CD4-positive, alpha-beta T cell (primary cell): ENCODE data around the gene GZMB. TPM values are rescaled to one million over a fixed set of nuclear protein-coding genes. Genes with fewer than 3 reads are reported as not detected.

Source experiments
- ATAC-seq: fragments of 200-7000 bp; cut with Tn5 transposase; one replicate; pipeline ENCODE4 v1.10.0; 2022; ENCODE audit warnings: mild to moderate bottlenecking; ENCODE audit not compliant: poor library complexity
- CTCF ChIA-PET: fragments of 350-600 bp; sonication (Branson Sonifier 250); formaldehyde crosslinking; loops from one replicate; lab custom pipeline; 2021; ENCODE audit warnings: antibody characterized with exemption, inconsistent platforms; lab: Charles Lee
- POLR2A ChIA-PET: fragments of 350-600 bp; sonication (Branson Sonifier 250); formaldehyde crosslinking; loops from one replicate; lab custom pipeline; 2021; ENCODE audit warnings: antibody characterized with exemption, inconsistent platforms; lab: Charles Lee
- DNase-seq, 14 experiments: peaks; one replicate each; pipeline ENCODE4 v3.0.0-alpha.2; 2013 to 2020; ENCODE audit warnings: mixed read lengths in 2 of 14
- H3K27ac ChIP-seq, 2 donors: one replicate each; pipeline versions ENCODE4 v1.5.1 to v1.7.0; 2013; ENCODE audit warnings: low read length in 2 of 2, low read depth in 1 of 2, mild to moderate bottlenecking in 1 of 2
- H3K27me3 ChIP-seq, 2 experiments: 1 replicate in 1 of 2; 2 replicates in 1 of 2; pipeline versions ENCODE4 v1.6.1 to v1.7.0; 2013; ENCODE audit warnings: low read length in 2 of 2, control low read depth in 1 of 2, mild to moderate bottlenecking in 1 of 2, moderate library complexity in 1 of 2; ENCODE audit not compliant: insufficient read depth in 2 of 2, control insufficient read depth in 1 of 2
- H3K36me3 ChIP-seq: one replicate; pipeline ENCODE4 v1.6.1; 2013; ENCODE audit warnings: low read length, control low read depth; ENCODE audit not compliant: insufficient read depth
- H3K4me1 ChIP-seq: one replicate; pipeline ENCODE4 v1.6.1; 2013; ENCODE audit warnings: low read length, control low read depth; ENCODE audit not compliant: insufficient read depth
- H3K4me3 ChIP-seq: one replicate; pipeline ENCODE4 v1.5.1; 2013; ENCODE audit warnings: mild to moderate bottlenecking, low read length, moderate library complexity
- H3K9me3 ChIP-seq, 2 experiments: 1 replicate in 1 of 2; 2 replicates in 1 of 2; pipeline versions ENCODE4 v1.6.1 to v1.7.0; 2013; ENCODE audit warnings: low read length in 2 of 2, mild to moderate bottlenecking in 2 of 2, control low read depth in 1 of 2, moderate library complexity in 1 of 2; ENCODE audit not compliant: control insufficient read depth in 1 of 2, insufficient read depth in 1 of 2
- H3K27ac Mint-ChIP-seq: one replicate; pipeline ENCODE4 v1.8.0; 2020; ENCODE audit warnings: mixed read lengths
- H3K27me3 Mint-ChIP-seq: one replicate; pipeline ENCODE4 v1.8.0; 2021; ENCODE audit warnings: mixed read lengths
- H3K36me3 Mint-ChIP-seq: one replicate; pipeline ENCODE4 v1.8.0; 2021; ENCODE audit warnings: low read depth, mixed read lengths
- H3K4me1 Mint-ChIP-seq: one replicate; pipeline ENCODE4 v1.8.0; 2021; ENCODE audit warnings: low read depth, mixed read lengths
- H3K4me3 Mint-ChIP-seq: one replicate; pipeline ENCODE4 v1.8.0; 2020; ENCODE audit warnings: mild to moderate bottlenecking, mixed read lengths
- H3K9me3 Mint-ChIP-seq: one replicate; pipeline ENCODE4 v1.8.0; 2020; ENCODE audit warnings: mixed read lengths
- intact Hi-C, 2 experiments: fragments of 100-400 bp; cut with DNase I in 1 of 2; cut with micrococcal nuclease in 1 of 2; formaldehyde crosslinking; loops; one replicate each; pipeline versions ENCODE4 v1.15.1 to v1.9.0; 2023 to 2025; cut with DNase I, micrococcal nuclease
- total RNA-seq, 174 experiments: library from RNA in 2 of 174; stranded (reverse) in 2 of 174; gene quantifications; one replicate each; pipeline ENCODE4 v1.2.3 and lab custom pipeline; 2021 to 2026
- TF ChIP-seq, protein P1 (sequence below): fragments of 200-600 bp; IDR thresholded peaks from one replicate; pipeline ENCODE4 v1.8.0; 2022; ENCODE audit warnings: antibody characterized with exemption, mild to moderate bottlenecking

GZMB gene
- total RNA-seq, 2 experiments from 2014 or later, result 2.4 to 2.9 TPM

- no peaks in the 10 kb centered on the region for H3K4me1 Mint-ChIP-seq
- TF ChIP-seq, protein P1, sequence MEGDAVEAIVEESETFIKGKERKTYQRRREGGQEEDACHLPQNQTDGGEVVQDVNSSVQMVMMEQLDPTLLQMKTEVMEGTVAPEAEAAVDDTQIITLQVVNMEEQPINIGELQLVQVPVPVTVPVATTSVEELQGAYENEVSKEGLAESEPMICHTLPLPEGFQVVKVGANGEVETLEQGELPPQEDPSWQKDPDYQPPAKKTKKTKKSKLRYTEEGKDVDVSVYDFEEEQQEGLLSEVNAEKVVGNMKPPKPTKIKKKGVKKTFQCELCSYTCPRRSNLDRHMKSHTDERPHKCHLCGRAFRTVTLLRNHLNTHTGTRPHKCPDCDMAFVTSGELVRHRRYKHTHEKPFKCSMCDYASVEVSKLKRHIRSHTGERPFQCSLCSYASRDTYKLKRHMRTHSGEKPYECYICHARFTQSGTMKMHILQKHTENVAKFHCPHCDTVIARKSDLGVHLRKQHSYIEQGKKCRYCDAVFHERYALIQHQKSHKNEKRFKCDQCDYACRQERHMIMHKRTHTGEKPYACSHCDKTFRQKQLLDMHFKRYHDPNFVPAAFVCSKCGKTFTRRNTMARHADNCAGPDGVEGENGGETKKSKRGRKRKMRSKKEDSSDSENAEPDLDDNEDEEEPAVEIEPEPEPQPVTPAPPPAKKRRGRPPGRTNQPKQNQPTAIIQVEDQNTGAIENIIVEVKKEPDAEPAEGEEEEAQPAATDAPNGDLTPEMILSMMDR, result no peak
- CTCF ChIA-PET, result no interaction called here
These were observed 5.9 kb upstream of the GZMB start for GRCh38 chr14:24639905-24640304.

DNA sequence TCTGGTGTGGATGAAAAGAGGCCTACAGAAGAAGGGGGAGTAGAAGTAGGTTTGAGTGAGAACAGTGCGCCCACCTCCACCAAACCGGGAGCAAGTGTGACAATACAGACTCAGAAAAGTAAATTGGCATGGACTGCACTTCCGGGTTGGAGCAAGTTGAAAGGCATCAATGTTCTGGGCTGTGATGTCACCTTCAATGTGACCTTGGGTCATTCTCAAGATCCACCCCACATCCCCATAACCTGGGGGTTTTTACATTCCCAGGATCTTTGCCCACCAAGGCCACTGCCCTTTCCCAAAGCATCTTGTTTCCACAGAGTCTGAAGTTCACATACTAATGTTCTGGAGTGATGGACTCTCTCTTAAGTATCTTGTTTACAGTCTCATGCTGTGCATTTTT, 5.3 kb upstream of the GZMB start:
- Histone ChIP-seq H3K27ac (no peak overlapping the region), H3K27me3 (no peaks in the 10 kb centered on the region), H3K36me3 (no peaks in the 10 kb centered on the region), H3K9me3 (no peaks in the 10 kb centered on the region), H3K4me3 (no peak overlapping the region), H3K4me1 (no peaks in the 10 kb centered on the region)
- no peak overlapping the region for H3K27ac Mint-ChIP-seq
- CTCF ChIA-PET, result no interaction called here
- DNase-seq, result no peak
- no peak overlapping the region for H3K4me3 Mint-ChIP-seq
- ATAC-seq, result no peak
- no peaks in the 10 kb centered on the region for H3K4me1 Mint-ChIP-seq
- TF ChIP-seq, protein P1, result no peak
- no peaks in the 10 kb centered on the region for H3K9me3 Mint-ChIP-seq
- no peaks in the 10 kb centered on the region for H3K27me3 Mint-ChIP-seq
- H3K36me3 Mint-ChIP-seq, result no peaks in the 10 kb centered on the region
- intact Hi-C loops, result no loop called here
- POLR2A ChIA-PET, result no interaction called here

More at GRCh38 chr14:24639905-24640304, 5.9 kb upstream of the GZMB start:
- DNase-seq (no peak), ATAC-seq (no peak)
- Histone ChIP-seq H3K4me1 (no peaks in the 10 kb centered on the region), H3K27me3 (no peaks in the 10 kb centered on the region), H3K27ac (no peak overlapping the region), H3K36me3 (no peaks in the 10 kb centered on the region), H3K4me3 (no peak overlapping the region), H3K9me3 (no peaks in the 10 kb centered on the region)
- intact Hi-C loops, result no loop called here
- Mint-ChIP-seq H3K27ac (no peak overlapping the region), H3K27me3 (no peaks in the 10 kb centered on the region), H3K36me3 (no peaks in the 10 kb centered on the region), H3K9me3 (no peaks in the 10 kb centered on the region), H3K4me3 (no peak overlapping the region)
- POLR2A ChIA-PET, result no interaction called here

DNA sequence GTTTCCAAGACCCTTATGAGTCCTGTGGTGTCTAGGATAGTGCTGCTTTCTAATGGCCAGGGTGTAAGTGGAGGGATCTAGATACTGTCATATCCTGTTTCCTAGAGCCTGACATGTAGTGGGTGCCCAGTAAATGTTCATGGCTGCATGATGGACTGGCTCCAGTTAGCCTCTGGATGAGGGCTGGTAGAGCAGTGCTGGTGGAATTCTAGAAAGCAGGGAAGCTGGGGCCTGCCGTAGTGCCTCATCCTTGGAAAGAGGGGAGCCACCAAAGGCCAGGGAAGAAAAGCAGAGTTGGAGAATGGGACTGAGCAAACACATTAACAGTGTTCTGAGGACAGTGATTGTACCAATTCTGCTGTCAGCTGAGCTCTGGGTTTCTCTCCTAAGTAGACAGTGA, 637 bp downstream of the GZMB start:
- TF ChIP-seq, protein P1, result no peak
- Mint-ChIP-seq H3K4me3 (no peak overlapping the region), H3K27ac (no peak overlapping the region), H3K36me3 (no peaks in the 10 kb centered on the region), H3K9me3 (no peaks in the 10 kb centered on the region), H3K4me1 (no peaks in the 10 kb centered on the region), H3K27me3 (no peaks in the 10 kb centered on the region)
- Histone ChIP-seq H3K4me1 (no peaks in the 10 kb centered on the region), H3K4me3 (no peak overlapping the region), H3K36me3 (no peaks in the 10 kb centered on the region), H3K9me3 (no peaks in the 10 kb centered on the region), H3K27ac (no peak overlapping the region), H3K27me3 (peaks cover 0 to 2% of the 10 kb centered on the region in 2 experiments)
- ChIA-PET CTCF (interaction anchor here (1.0 kb wide), 1 partner anchor 22 kb away, joined by 3 read pairs; no protein-coding TSS in a partner anchor), POLR2A (no interaction called here)
- DNase-seq (peak in 1 of 14 experiments; percentile 19), ATAC-seq (no peak)
- intact Hi-C loops, result no loop called here
